WTC11 (cell line): ENCODE results near the gene SLC25A51.

Experiments used
- FOXJ3 ChIP-seq: sonication (generic); formaldehyde crosslinking; IDR thresholded peaks from 2 replicates; pipeline ENCODE4 v1.9.0; 2021; ENCODE audit warnings: missing genetic modification reagents, mild to moderate bottlenecking, borderline replicate concordance
- GABPB1 ChIP-seq: sonication (generic); formaldehyde crosslinking; IDR thresholded peaks from 2 replicates; pipeline ENCODE4 v1.8.1; 2023; ENCODE audit warnings: mild to moderate bottlenecking, missing genetic modification reagents
- IRF2 ChIP-seq: sonication (generic); formaldehyde crosslinking; IDR thresholded peaks from 2 replicates; pipeline ENCODE4 v1.8.0; 2022; ENCODE audit warnings: low read depth, missing genetic modification reagents, borderline replicate concordance
- RELA ChIP-seq: sonication (generic); formaldehyde crosslinking; IDR thresholded peaks from 2 replicates; pipeline ENCODE4 v1.8.1; 2022; ENCODE audit warnings: missing genetic modification reagents, mild to moderate bottlenecking, borderline replicate concordance
- SMAD3 ChIP-seq: sonication (generic); formaldehyde crosslinking; IDR thresholded peaks from 2 replicates; pipeline ENCODE4 v1.8.0; 2022; ENCODE audit warnings: missing genetic modification reagents, mild to moderate bottlenecking, borderline replicate concordance
- TEAD4 ChIP-seq: sonication (generic); formaldehyde crosslinking; IDR thresholded peaks from 2 replicates; pipeline ENCODE4 v1.8.0; 2022; ENCODE audit warnings: mild to moderate bottlenecking, missing genetic modification reagents
- ZBTB43 ChIP-seq: sonication (generic); formaldehyde crosslinking; IDR thresholded peaks from 2 replicates; pipeline ENCODE4 v1.8.1; 2023; ENCODE audit warnings: mild to moderate bottlenecking, missing genetic modification reagents
- TF ChIP-seq, protein P1 (sequence below): fragments of 200-600 bp; IDR thresholded peaks from 2 replicates; pipeline ENCODE4 v1.8.0; 2022; ENCODE audit warnings: antibody characterized with exemption
- TF ChIP-seq, protein P2 (sequence below): sonication (generic); formaldehyde crosslinking; IDR thresholded peaks from 2 replicates; pipeline ENCODE4 v1.8.1; 2023; ENCODE audit warnings: mild to moderate bottlenecking, missing genetic modification reagents

GRCh38 chr9:37944266-37944650, 40.3 kb upstream of the SLC25A51 start:
- TF ChIP-seq GABPB1 (CRISPR knock-in tag): no peak
- TF ChIP-seq, protein P1, sequence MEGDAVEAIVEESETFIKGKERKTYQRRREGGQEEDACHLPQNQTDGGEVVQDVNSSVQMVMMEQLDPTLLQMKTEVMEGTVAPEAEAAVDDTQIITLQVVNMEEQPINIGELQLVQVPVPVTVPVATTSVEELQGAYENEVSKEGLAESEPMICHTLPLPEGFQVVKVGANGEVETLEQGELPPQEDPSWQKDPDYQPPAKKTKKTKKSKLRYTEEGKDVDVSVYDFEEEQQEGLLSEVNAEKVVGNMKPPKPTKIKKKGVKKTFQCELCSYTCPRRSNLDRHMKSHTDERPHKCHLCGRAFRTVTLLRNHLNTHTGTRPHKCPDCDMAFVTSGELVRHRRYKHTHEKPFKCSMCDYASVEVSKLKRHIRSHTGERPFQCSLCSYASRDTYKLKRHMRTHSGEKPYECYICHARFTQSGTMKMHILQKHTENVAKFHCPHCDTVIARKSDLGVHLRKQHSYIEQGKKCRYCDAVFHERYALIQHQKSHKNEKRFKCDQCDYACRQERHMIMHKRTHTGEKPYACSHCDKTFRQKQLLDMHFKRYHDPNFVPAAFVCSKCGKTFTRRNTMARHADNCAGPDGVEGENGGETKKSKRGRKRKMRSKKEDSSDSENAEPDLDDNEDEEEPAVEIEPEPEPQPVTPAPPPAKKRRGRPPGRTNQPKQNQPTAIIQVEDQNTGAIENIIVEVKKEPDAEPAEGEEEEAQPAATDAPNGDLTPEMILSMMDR: no peak
- no peak for TF ChIP-seq SMAD3 (CRISPR knock-in tag)
- no peak for TF ChIP-seq FOXJ3 (CRISPR knock-in tag)
- no peak for TF ChIP-seq TEAD4 (CRISPR knock-in tag)
- TF ChIP-seq, protein P2, sequence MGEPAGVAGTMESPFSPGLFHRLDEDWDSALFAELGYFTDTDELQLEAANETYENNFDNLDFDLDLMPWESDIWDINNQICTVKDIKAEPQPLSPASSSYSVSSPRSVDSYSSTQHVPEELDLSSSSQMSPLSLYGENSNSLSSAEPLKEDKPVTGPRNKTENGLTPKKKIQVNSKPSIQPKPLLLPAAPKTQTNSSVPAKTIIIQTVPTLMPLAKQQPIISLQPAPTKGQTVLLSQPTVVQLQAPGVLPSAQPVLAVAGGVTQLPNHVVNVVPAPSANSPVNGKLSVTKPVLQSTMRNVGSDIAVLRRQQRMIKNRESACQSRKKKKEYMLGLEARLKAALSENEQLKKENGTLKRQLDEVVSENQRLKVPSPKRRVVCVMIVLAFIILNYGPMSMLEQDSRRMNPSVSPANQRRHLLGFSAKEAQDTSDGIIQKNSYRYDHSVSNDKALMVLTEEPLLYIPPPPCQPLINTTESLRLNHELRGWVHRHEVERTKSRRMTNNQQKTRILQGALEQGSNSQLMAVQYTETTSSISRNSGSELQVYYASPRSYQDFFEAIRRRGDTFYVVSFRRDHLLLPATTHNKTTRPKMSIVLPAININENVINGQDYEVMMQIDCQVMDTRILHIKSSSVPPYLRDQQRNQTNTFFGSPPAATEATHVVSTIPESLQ (CRISPR knock-in tag): no peak
- TF ChIP-seq RELA: no peak
- TF ChIP-seq ZBTB43: no peak
- TF ChIP-seq IRF2 (CRISPR knock-in tag): no peak
